PC-3 (cell line): ENCODE data around the gene TPP2. TPM values are rescaled to one million over a fixed set of nuclear protein-coding genes. Genes with fewer than 3 reads are reported as not detected.

ENCODE experiments used
- ATAC-seq: fragments of 200-7000 bp; cut with Tn5 transposase; 2 replicates; pipeline ENCODE4 v1.9.1; 2020; ENCODE audit warnings: mild to moderate bottlenecking, moderate library complexity
- BruUV-seq: library from RNA; stranded (reverse); fragments of 400-500 nt; replicated peaks from 2 replicates; lab custom pipeline; 2021; lab: Mats Ljungman, UMichigan
- CTCF ChIA-PET: fragments of 300-600 bp; sonication (Branson Sonifier 250); formaldehyde crosslinking; loops from one replicate; lab custom pipeline; 2022; ENCODE audit warnings: antibody characterized with exemption; lab: Charles Lee
- POLR2A ChIA-PET: fragments of 300-600 bp; sonication (Branson Sonifier 250); formaldehyde crosslinking; loops from one replicate; lab custom pipeline; 2022; ENCODE audit warnings: antibody characterized with exemption; ENCODE audit not compliant: unreplicated experiment; lab: Charles Lee
- DNase-seq: peaks from one replicate; pipeline ENCODE4 v3.0.0-alpha.2; 2015
- H2AFZ ChIP-seq: fragments of 300-600 bp; sonication (generic); 2 replicates; pipeline ENCODE4 v1.6.0; 2016; ENCODE audit warnings: antibody characterized with exemption, low read length
- H3F3A ChIP-seq: fragments of 300-600 bp; sonication (generic); one replicate; pipeline ENCODE4 v1.6.0; 2017; ENCODE audit warnings: antibody characterized with exemption, low read length, control low read depth, mild to moderate bottlenecking; ENCODE audit not compliant: unreplicated experiment
- H3K27ac ChIP-seq: fragments of 300-600 bp; sonication (generic); 2 replicates; pipeline ENCODE4 v1.5.1; 2016; ENCODE audit warnings: mild to moderate bottlenecking, low read length
- H3K27me3 ChIP-seq: fragments of 300-600 bp; sonication (generic); 2 replicates; pipeline ENCODE4 v1.6.1; 2016; ENCODE audit warnings: low read length, mixed read lengths
- H3K36me3 ChIP-seq: fragments of 300-600 bp; sonication (generic); 2 replicates; pipeline ENCODE4 v1.6.1; 2016; ENCODE audit warnings: low read depth, mixed run types, low read length, mixed read lengths
- H3K4me1 ChIP-seq: fragments of 300-600 bp; sonication (generic); 2 replicates; pipeline ENCODE4 v1.5.1; 2016; ENCODE audit warnings: low read length; ENCODE audit not compliant: insufficient read depth
- H3K4me2 ChIP-seq: fragments of 300-600 bp; sonication (generic); 2 replicates; pipeline ENCODE4 v1.6.0; 2016; ENCODE audit warnings: low read length
- H3K4me3 ChIP-seq: fragments of 300-600 bp; sonication (generic); 2 replicates; pipeline ENCODE4 v1.5.1; 2016; ENCODE audit warnings: mild to moderate bottlenecking, low read length, mixed read lengths
- H3K79me2 ChIP-seq: fragments of 300-600 bp; sonication (generic); 2 replicates; pipeline ENCODE4 v1.6.1; 2017; ENCODE audit warnings: low read length, mixed read lengths
- H3K9ac ChIP-seq: fragments of 300-600 bp; sonication (generic); 2 replicates; pipeline ENCODE4 v1.6.0; 2016; ENCODE audit warnings: mild to moderate bottlenecking, low read length
- H3K9me2 ChIP-seq: fragments of 300-600 bp; sonication (generic); replicated peaks from 2 replicates; pipeline ENCODE4 v1.6.1; 2016; ENCODE audit warnings: mixed run types, low read length, mixed read lengths
- H3K9me3 ChIP-seq: fragments of 300-600 bp; sonication (generic); 2 replicates; pipeline ENCODE4 v1.6.1; 2016; ENCODE audit warnings: low read length, mixed read lengths
- H4K20me1 ChIP-seq: fragments of 300-600 bp; sonication (generic); 2 replicates; pipeline ENCODE4 v1.6.1; 2016; ENCODE audit warnings: low read length, mixed read lengths
- EZH2 ChIP-seq: fragments of 300-600 bp; sonication (generic); IDR thresholded peaks from one replicate; pipeline ENCODE4 v1.6.1; 2017; ENCODE audit warnings: antibody characterized with exemption, mild to moderate bottlenecking, low read length; ENCODE audit not compliant: unreplicated experiment
- EZH2phosphoT487 ChIP-seq: fragments of 300-600 bp; sonication (generic); IDR thresholded peaks from 2 replicates; pipeline ENCODE4 v1.6.1; 2018; ENCODE audit warnings: mild to moderate bottlenecking, antibody characterized with exemption, low read length, borderline replicate concordance
- intact Hi-C: fragments of 100-400 bp; cut with micrococcal nuclease; formaldehyde crosslinking; loops from 2 replicates; pipeline ENCODE4 v1.9.0; 2023
- total RNA-seq: library from RNA; depleted of rRNA; stranded (reverse); fragments of >200 nt; gene quantifications from 2 replicates; pipeline ENCODE4 v1.2.3, GENCODE V29; 2014
- TF ChIP-seq, protein P1 (sequence below): fragments of 300-600 bp; sonication (generic); conservative IDR thresholded peaks from 2 replicates; pipeline ENCODE4 v1.5.1; 2017; ENCODE audit warnings: antibody characterized with exemption, low read depth, mild to moderate bottlenecking, low read length

Gene TPP2
- total RNA-seq, 1 experiment from 2014 or later: 30.4 TPM

DNA sequence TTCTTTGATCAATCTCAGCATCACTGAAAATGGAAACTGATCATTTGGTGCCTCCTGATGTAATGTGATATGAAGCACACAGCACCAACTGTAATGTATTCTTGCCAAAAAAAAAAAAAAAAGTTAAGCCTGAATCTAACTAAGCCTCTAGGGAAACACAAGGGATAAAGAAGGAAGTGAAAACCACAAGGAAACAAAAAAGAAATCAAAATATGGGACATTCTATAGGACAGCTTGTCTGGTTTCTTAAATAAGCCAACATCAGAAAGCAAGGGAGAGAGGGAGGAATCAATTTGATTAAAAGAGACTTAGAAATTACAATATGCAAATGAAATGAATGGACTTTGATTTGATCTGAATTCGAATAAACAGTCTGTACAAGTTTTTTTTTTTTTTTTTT lies 118.7 kb downstream of the TPP2 start:
- ChIA-PET CTCF (interaction anchor here (0.6 kb wide), 1 partner anchor 89 kb away, joined by 3 read pairs; no protein-coding TSS in a partner anchor), POLR2A (no interaction called here)
- ATAC-seq (no peak), DNase-seq (no peak)
- H3K4me2 ChIP-seq: no peak overlapping the region
- no peaks in the 10 kb centered on the region for H3F3A ChIP-seq
- no peak overlapping the region for H3K9ac ChIP-seq
- no peaks in the 10 kb centered on the region for H3K4me1 ChIP-seq
- no peaks in the 10 kb centered on the region for H4K20me1 ChIP-seq
- no peaks in the 10 kb centered on the region for H3K9me2 ChIP-seq
- no peaks in the 10 kb centered on the region for H3K36me3 ChIP-seq
- no peaks in the 10 kb centered on the region for H3K79me2 ChIP-seq
- no TSS peak for BruUV-seq
- H3K27ac ChIP-seq: no peak overlapping the region
- no peak overlapping the region for H2AFZ ChIP-seq
- intact Hi-C loops: no loop called here
- TF ChIP-seq EZH2phosphoT487 (no peak), EZH2 (no peak)
- TF ChIP-seq, protein P1, sequence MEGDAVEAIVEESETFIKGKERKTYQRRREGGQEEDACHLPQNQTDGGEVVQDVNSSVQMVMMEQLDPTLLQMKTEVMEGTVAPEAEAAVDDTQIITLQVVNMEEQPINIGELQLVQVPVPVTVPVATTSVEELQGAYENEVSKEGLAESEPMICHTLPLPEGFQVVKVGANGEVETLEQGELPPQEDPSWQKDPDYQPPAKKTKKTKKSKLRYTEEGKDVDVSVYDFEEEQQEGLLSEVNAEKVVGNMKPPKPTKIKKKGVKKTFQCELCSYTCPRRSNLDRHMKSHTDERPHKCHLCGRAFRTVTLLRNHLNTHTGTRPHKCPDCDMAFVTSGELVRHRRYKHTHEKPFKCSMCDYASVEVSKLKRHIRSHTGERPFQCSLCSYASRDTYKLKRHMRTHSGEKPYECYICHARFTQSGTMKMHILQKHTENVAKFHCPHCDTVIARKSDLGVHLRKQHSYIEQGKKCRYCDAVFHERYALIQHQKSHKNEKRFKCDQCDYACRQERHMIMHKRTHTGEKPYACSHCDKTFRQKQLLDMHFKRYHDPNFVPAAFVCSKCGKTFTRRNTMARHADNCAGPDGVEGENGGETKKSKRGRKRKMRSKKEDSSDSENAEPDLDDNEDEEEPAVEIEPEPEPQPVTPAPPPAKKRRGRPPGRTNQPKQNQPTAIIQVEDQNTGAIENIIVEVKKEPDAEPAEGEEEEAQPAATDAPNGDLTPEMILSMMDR: no peak
- H3K9me3 ChIP-seq: no peaks in the 10 kb centered on the region
- no peak overlapping the region for H3K4me3 ChIP-seq
- no peaks in the 10 kb centered on the region for H3K27me3 ChIP-seq

DNA sequence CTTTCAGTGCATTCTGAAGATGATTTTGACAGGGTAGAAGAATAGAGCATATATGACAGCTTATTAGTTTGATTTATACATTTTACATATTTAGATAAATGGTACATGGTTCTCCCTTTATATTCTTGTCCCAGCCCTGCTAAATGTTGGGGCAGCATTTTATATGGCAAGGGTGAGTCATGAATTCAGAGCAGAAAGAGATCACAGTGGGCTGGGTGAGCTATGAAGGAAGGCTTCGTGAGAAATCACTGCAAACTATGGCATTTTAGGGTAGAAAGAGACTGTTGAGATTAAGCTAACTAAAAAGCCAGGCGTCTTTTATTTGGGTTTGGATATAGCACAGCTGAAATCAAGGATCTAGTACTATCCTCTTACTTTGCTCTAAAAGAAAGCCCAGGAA lies 122.0 kb downstream of the TPP2 start:
- H3K4me2 ChIP-seq: no peak overlapping the region
- H3K9ac ChIP-seq: no peak overlapping the region
- intact Hi-C loops: no loop called here
- no peak for DNase-seq
- ChIA-PET POLR2A (interaction anchor here (0.6 to 0.7 kb wide), 2 partner anchors 122 to 127 kb away, joined by 5 read pairs; partner anchors contain the start of genes ERCC5 and TPP2), CTCF (no interaction called here)
- no peaks in the 10 kb centered on the region for H3K9me3 ChIP-seq
- no peaks in the 10 kb centered on the region for H4K20me1 ChIP-seq
- no peak overlapping the region for H3K27ac ChIP-seq
- no peak overlapping the region for H3K4me3 ChIP-seq
- no peaks in the 10 kb centered on the region for H3K9me2 ChIP-seq
- no peaks in the 10 kb centered on the region for H3K36me3 ChIP-seq
- no peaks in the 10 kb centered on the region for H3K4me1 ChIP-seq
- no peaks in the 10 kb centered on the region for H3F3A ChIP-seq
- H3K79me2 ChIP-seq: no peaks in the 10 kb centered on the region
- no peaks in the 10 kb centered on the region for H3K27me3 ChIP-seq
- TF ChIP-seq EZH2 (no peak), EZH2phosphoT487 (no peak)
- TF ChIP-seq, protein P1: no peak
- no TSS peak for BruUV-seq
- H2AFZ ChIP-seq: no peak overlapping the region
- no peak for ATAC-seq

DNA sequence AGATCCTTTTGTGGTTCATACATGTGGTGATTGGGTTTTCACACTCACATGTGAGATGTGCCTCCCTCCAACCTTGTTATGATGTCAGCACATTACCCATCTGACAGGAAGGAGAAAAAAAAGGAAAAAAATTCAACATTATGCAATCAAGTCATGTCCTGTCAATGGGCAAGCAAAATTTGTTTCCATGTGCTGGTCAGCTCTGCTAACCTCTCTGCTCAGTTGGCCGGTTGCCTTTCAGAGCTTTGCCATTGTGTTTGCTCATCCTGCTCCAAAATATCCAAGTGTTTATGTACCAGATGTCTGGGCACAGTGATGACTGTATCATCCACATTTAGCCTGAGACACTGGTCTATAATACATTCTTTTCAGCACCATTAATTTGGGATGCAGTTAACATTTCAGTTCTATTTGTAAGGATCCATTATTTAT lies 125.0 kb downstream of the TPP2 start:
- TF ChIP-seq EZH2phosphoT487 (no peak), EZH2 (no peak)
- Histone ChIP-seq H3K79me2 (no peaks in the 10 kb centered on the region), H2AFZ (no peak overlapping the region), H3K27me3 (no peaks in the 10 kb centered on the region), H3K9me2 (no peaks in the 10 kb centered on the region), H3K4me3 (no peak overlapping the region), H4K20me1 (no peaks in the 10 kb centered on the region), H3K9me3 (no peaks in the 10 kb centered on the region), H3K9ac (no peak overlapping the region), H3K27ac (no peak overlapping the region), H3F3A (no peaks in the 10 kb centered on the region), H3K4me2 (no peak overlapping the region), H3K36me3 (no peaks in the 10 kb centered on the region), H3K4me1 (no peaks in the 10 kb centered on the region)
- intact Hi-C loops: no loop called here
- ChIA-PET CTCF (no interaction called here), POLR2A (interaction anchor here (0.6 kb wide), 1 partner anchor 8 kb away, joined by 4 read pairs; no protein-coding TSS in a partner anchor)
- DNase-seq (no peak), ATAC-seq (no peak)
- BruUV-seq: no TSS peak
